ENCODE results near the gene COPS9. TPM values are rescaled to one million over a fixed set of nuclear protein-coding genes. Genes with fewer than 3 reads are reported as not detected.

The COPS9 gene
- total RNA-seq, 2 donors from 2014 or later, result 151 to 161 TPM

GRCh38 chr2:240130393-240131195 lies 5.5 kb downstream of the COPS9 start:
- no peaks in the 10 kb centered on the region for H3K9me3 ChIP-seq (ENCODE audit: control insufficient read depth, low read length)
- Mint-ChIP-seq H3K9me3 (no peaks in the 10 kb centered on the region), H3K4me3 (no peak overlapping the region), H3K27ac (no peak overlapping the region), H3K4me1 (peaks cover 16% of the 10 kb centered on the region), H3K36me3 (ENCODE audit: low read depth) (peaks cover 69% of the 10 kb centered on the region), H3K27me3 (ENCODE audit: insufficient read depth) (no peaks in the 10 kb centered on the region)
- peaks cover 68% of the 10 kb centered on the region for H3K36me3 ChIP-seq (ENCODE audit: control insufficient read depth, insufficient read depth, low read length)
- WGBS, 2 experiments (ENCODE audit: insufficient coverage in 1 of 2, insufficient read length in 1 of 2), result 93 to 97% methylated on average over 19 to 23 of the region's 23 CpGs
- H3K4me1 ChIP-seq (ENCODE audit: control insufficient read depth, insufficient read depth, low read length), result no peaks in the 10 kb centered on the region
- no peak overlapping the region for H3K4me3 ChIP-seq (ENCODE audit: low read length)
- H3K27me3 ChIP-seq (ENCODE audit: control insufficient read depth, insufficient read depth, low read length, poor library complexity, severe bottlenecking), result no peaks in the 10 kb centered on the region
- no peak overlapping the region for H3K9ac ChIP-seq (ENCODE audit: extremely low read depth, low read length, poor library complexity, severe bottlenecking)
- TF ChIP-seq CTCF (conservative IDR thresholded peaks at IDR 0.05), result no peak
- peak; percentile 29 for DNase-seq
- no peak overlapping the region for H3K27ac ChIP-seq (ENCODE audit: low read depth, low read length)

- Histone ChIP-seq H3K27ac (ENCODE audit: low read depth, low read length) (no peak overlapping the region), H3K9ac (ENCODE audit: extremely low read depth, low read length, poor library complexity, severe bottlenecking) (no peak overlapping the region), H3K4me1 (ENCODE audit: control insufficient read depth, insufficient read depth, low read length) (no peaks in the 10 kb centered on the region), H3K4me3 (ENCODE audit: low read length) (no peak overlapping the region), H3K27me3 (ENCODE audit: control insufficient read depth, insufficient read depth, low read length, poor library complexity, severe bottlenecking) (no peaks in the 10 kb centered on the region), H3K36me3 (ENCODE audit: control insufficient read depth, insufficient read depth, low read length) (peaks cover 68% of the 10 kb centered on the region), H3K9me3 (ENCODE audit: control insufficient read depth, low read length) (no peaks in the 10 kb centered on the region)
- Mint-ChIP-seq H3K4me3 (no peak overlapping the region), H3K27me3 (ENCODE audit: insufficient read depth) (no peaks in the 10 kb centered on the region), H3K27ac (no peak overlapping the region), H3K9me3 (no peaks in the 10 kb centered on the region), H3K36me3 (ENCODE audit: low read depth) (peaks cover 75% of the 10 kb centered on the region), H3K4me1 (peaks cover 8% of the 10 kb centered on the region)
- no peak for TF ChIP-seq CTCF (conservative IDR thresholded peaks at IDR 0.05)
- DNase-seq, result peak; percentile 31
- 96 to 97% methylated on average over 22 of the region's 22 CpGs for WGBS, 2 experiments (ENCODE audit: insufficient coverage in 1 of 2, insufficient read length in 1 of 2)
Observed at GRCh38 chr2:240129731-240130392, 6.2 kb downstream of the COPS9 start.

GRCh38 chr2:240129311-240129710 lies 6.8 kb downstream of the COPS9 start:
- no peaks in the 10 kb centered on the region for H3K27me3 ChIP-seq (ENCODE audit: control insufficient read depth, insufficient read depth, low read length, poor library complexity, severe bottlenecking)
- H3K4me1 ChIP-seq (ENCODE audit: control insufficient read depth, insufficient read depth, low read length), result no peaks in the 10 kb centered on the region
- H3K36me3 ChIP-seq (ENCODE audit: control insufficient read depth, insufficient read depth, low read length), result peaks cover 68% of the 10 kb centered on the region
- 79 to 91% methylated on average over 4 to 7 of the region's 7 CpGs for WGBS, 2 experiments (ENCODE audit: insufficient coverage in 1 of 2, insufficient read length in 1 of 2)
- no peak for DNase-seq
- no peak overlapping the region for H3K4me3 ChIP-seq (ENCODE audit: low read length)
- no peak overlapping the region for H3K27ac ChIP-seq (ENCODE audit: low read depth, low read length)
- no peak overlapping the region for H3K9ac ChIP-seq (ENCODE audit: extremely low read depth, low read length, poor library complexity, severe bottlenecking)
- H3K9me3 Mint-ChIP-seq, result no peaks in the 10 kb centered on the region
- no peaks in the 10 kb centered on the region for H3K27me3 Mint-ChIP-seq (ENCODE audit: insufficient read depth)
- TF ChIP-seq CTCF (conservative IDR thresholded peaks at IDR 0.05), result no peak
- no peak overlapping the region for H3K4me3 Mint-ChIP-seq
- no peak overlapping the region for H3K27ac Mint-ChIP-seq
- H3K36me3 Mint-ChIP-seq (ENCODE audit: low read depth), result peaks cover 75% of the 10 kb centered on the region
- no peaks in the 10 kb centered on the region for H3K9me3 ChIP-seq (ENCODE audit: control insufficient read depth, low read length)
- peaks cover 3% of the 10 kb centered on the region for H3K4me1 Mint-ChIP-seq
